K562 (cell line): ENCODE data around the gene PLEKHA1. TPM values are rescaled to one million over a fixed set of nuclear protein-coding genes. Genes with fewer than 3 reads are reported as not detected.

Experiments used
- ATAC-seq: fragments of 200-7000 bp; cut with Tn5 transposase; 3 replicates; pipeline ENCODE4 v1.9.1; 2020; ENCODE audit warnings: moderate library complexity
- BruUV-seq: library from RNA; stranded (reverse); fragments of 400-500 nt; replicated peaks from 2 replicates; lab custom pipeline; 2021; lab: Mats Ljungman, UMichigan
- CTCF ChIA-PET: fragments of 300-600 bp; formaldehyde crosslinking; extraction: SDS; loops from one replicate; lab custom pipeline; 2021; ENCODE audit warnings: low intra/inter-chr PET ratio; lab: Yijun Ruan, JAX
- POLR2A ChIA-PET: fragments of 300-600, 350-650 bp; sonication (Branson Sonifier 250); formaldehyde crosslinking; extraction: SDS; loops from one replicate; lab custom pipeline; 2021; ENCODE audit warnings: antibody characterized with exemption, inconsistent platforms; lab: Yijun Ruan, JAX
- DNase-seq, 4 experiments: peaks; one replicate each; pipeline versions ENCODE4 v3.0.0 to v3.0.0-alpha.2; 2011 to 2018; ENCODE audit warnings: low spot score in 3 of 4, mixed read lengths in 3 of 4; ENCODE audit errors: extremely low read depth in 1 of 4
- FAIRE-seq: peaks from 2 replicates; lab custom pipeline; 2011; peaks lifted over from hg19 to GRCh38; lab: Jason Lieb, UNC
- H2AFZ ChIP-seq: 2 replicates; pipeline ENCODE4 v1.6.0; 2011; ENCODE audit warnings: low read depth, low read length, control low read depth, inconsistent platforms
- H3K27ac ChIP-seq: fragments of 200-600 bp; 3 replicates; pipeline ENCODE4 v1.8.0; 2011; ENCODE audit warnings: low read depth, mild to moderate bottlenecking, control low read depth, inconsistent platforms, low read length, moderate library complexity, mixed read lengths; ENCODE audit errors: extremely low read depth
- H3K27me3 ChIP-seq, 2 experiments: fragments of 300-600 bp in 1 of 2; 2 replicates in 1 of 2; 3 replicates in 1 of 2; pipeline versions ENCODE4 v1.6.0 to v1.8.0; 2011; ENCODE audit warnings: inconsistent platforms in 2 of 2, low read length in 2 of 2, mild to moderate bottlenecking in 1 of 2, mixed read lengths in 1 of 2, moderate library complexity in 1 of 2; ENCODE audit not compliant: control insufficient read depth in 2 of 2, insufficient read depth in 2 of 2
- H3K36me3 ChIP-seq: fragments of 300-600 bp; 3 replicates; pipeline ENCODE4 v1.8.0; 2011; ENCODE audit warnings: mild to moderate bottlenecking, low read length, inconsistent platforms; ENCODE audit not compliant: control insufficient read depth, insufficient read depth
- H3K4me1 ChIP-seq, 2 experiments: fragments of 200-600 bp in 1 of 2; replicated peaks in 1 of 2; 2 replicates in 1 of 2; 3 replicates in 1 of 2; pipeline versions ENCODE4 v1.5.1 to v1.8.0; 2011; ENCODE audit warnings: inconsistent platforms in 2 of 2, low read length in 2 of 2, mild to moderate bottlenecking in 1 of 2, mixed read lengths in 1 of 2, moderate library complexity in 1 of 2; ENCODE audit not compliant: control insufficient read depth in 2 of 2, insufficient read depth in 2 of 2
- H3K4me2 ChIP-seq: 2 replicates; pipeline ENCODE4 v1.6.1; 2011; ENCODE audit warnings: low read length, control low read depth, inconsistent platforms, mixed read lengths; ENCODE audit not compliant: insufficient read depth
- H3K4me3 ChIP-seq: fragments of 200-600 bp; sonication (generic), shearing (Covaris generic); 2 replicates; pipeline ENCODE4 v1.5.1; 2016; ENCODE audit warnings: control low read depth, inconsistent platforms
- H3K79me2 ChIP-seq: fragments of 200-600 bp; 3 replicates; pipeline ENCODE4 v1.8.0; 2011; ENCODE audit warnings: low read length, inconsistent platforms; ENCODE audit not compliant: control insufficient read depth, insufficient read depth
- H3K9ac ChIP-seq, 2 experiments: 2 replicates each; pipeline versions ENCODE4 v1.6.0 to v1.6.1; 2011; ENCODE audit warnings: low read depth in 2 of 2, low read length in 2 of 2, control low read depth in 1 of 2, inconsistent platforms in 1 of 2, mild to moderate bottlenecking in 1 of 2, mixed read lengths in 1 of 2; ENCODE audit not compliant: insufficient read depth in 1 of 2
- H3K9me1 ChIP-seq: one replicate; pipeline ENCODE4 v1.6.0; 2011; ENCODE audit warnings: inconsistent platforms, mild to moderate bottlenecking, low read length, moderate library complexity; ENCODE audit not compliant: control insufficient read depth, insufficient read depth
- H3K9me3 ChIP-seq: replicated peaks from 2 replicates; pipeline ENCODE4 v1.5.1; 2011; ENCODE audit warnings: low read depth, low read length, inconsistent platforms; ENCODE audit not compliant: control insufficient read depth, insufficient read depth
- H4K20me1 ChIP-seq: replicated peaks from 2 replicates; pipeline ENCODE4 v1.6.1; 2011; ENCODE audit warnings: low read length, inconsistent platforms, mixed read lengths; ENCODE audit not compliant: control insufficient read depth, insufficient read depth
- BACH1 ChIP-seq: fragments of 200-800 bp; sonication (Bioruptor generic); IDR thresholded peaks from 2 replicates; pipeline ENCODE4 v1.6.1; 2016; ENCODE audit warnings: missing genetic modification characterization, missing compliant biosample characterization
- CLOCK ChIP-seq: fragments of 250-450 bp; sonication (Bioruptor Pico); IDR thresholded peaks from 2 replicates; pipeline ENCODE4 v1.4.0; 2020; ENCODE audit warnings: mild to moderate bottlenecking, moderate library complexity, borderline replicate concordance
- KLF13 ChIP-seq: fragments of 450-650 bp; IDR thresholded peaks from 2 replicates; pipeline ENCODE4 v1.6.1; 2016; ENCODE audit warnings: missing genetic modification characterization, low read depth, mild to moderate bottlenecking, missing compliant biosample characterization, moderate library complexity, borderline replicate concordance
- NUFIP1 ChIP-seq: fragments of 450-650 bp; IDR thresholded peaks from 2 replicates; pipeline ENCODE4 v1.6.1; 2018; ENCODE audit not compliant: partially characterized antibody
- PCBP2 ChIP-seq: fragments of 200-400 bp; formaldehyde crosslinking; IDR thresholded peaks from 2 replicates; pipeline ENCODE4 v1.6.1; 2018; ENCODE audit warnings: low read length, low read depth, mild to moderate bottlenecking, moderate library complexity; ENCODE audit not compliant: poor library complexity, severe bottlenecking
- PHB2 ChIP-seq: fragments of 450-650 bp; IDR thresholded peaks from 2 replicates; pipeline ENCODE4 v1.6.1; 2017; ENCODE audit warnings: low read depth
- PHF21A ChIP-seq: fragments of 450-650 bp; IDR thresholded peaks from 2 replicates; pipeline ENCODE4 v1.6.1; 2017; ENCODE audit warnings: low read depth, borderline replicate concordance
- ZBTB11 ChIP-seq, 3 experiments: fragments of 200-800 bp in 1 of 3; fragments of 250-450 bp in 1 of 3; fragments of 450-650 bp in 1 of 3; sonication (Bioruptor Pico) in 1 of 3; sonication (Bioruptor generic) in 1 of 3; formaldehyde crosslinking in 1 of 3; IDR thresholded peaks; 2 replicates each; pipeline versions ENCODE4 v1.6.1 to v1.8.0; 2016 to 2022; ENCODE audit warnings: mild to moderate bottlenecking in 2 of 3, missing genetic modification characterization in 2 of 3, missing compliant biosample characterization in 1 of 3, moderate library complexity in 1 of 3
- ZNF592 ChIP-seq: fragments of 450-650 bp; IDR thresholded peaks from 2 replicates; pipeline ENCODE4 v1.6.1; 2017; ENCODE audit warnings: antibody characterized with exemption, mild to moderate bottlenecking
- WGBS: fragments of 100-300 bp; shearing (Covaris generic); methylation state at CpG from one replicate; pipeline ENCODE4 v1.1.6; 2016; ENCODE audit warnings: low coverage, mixed read lengths; ENCODE audit not compliant: insufficient coverage; ENCODE audit errors: missing lambda C conversion rate; 5-methylcytosine and 5-hydroxymethylcytosine counted together
- in situ Hi-C: fragments of 300-500 bp; cut with MboI; formaldehyde crosslinking; loops from 4 replicates; pipeline ENCODE4 v1.15.0; 2018; ENCODE audit warnings: inconsistent platforms, mixed read lengths
- intact Hi-C: fragments of 100-400 bp; cut with micrococcal nuclease; formaldehyde crosslinking; loops from 2 replicates; pipeline ENCODE4 v1.14.2; 2022
- polyA plus RNA-seq, 8 experiments: library from polyadenylated mRNA; depleted of rRNA in 4 of 8; stranded (reverse) in 5 of 8; unstranded in 3 of 8; fragments of >200 nt; fragmentation: Nextera tagmentation in 2 of 8; fragmentation: Illumina TruSeq in 1 of 8; extraction: Ambion mirVana in 2 of 8; extraction: Trizol in 1 of 8; gene quantifications; 2 replicates each; pipeline versions ENCODE4 v1.2.1 to v1.2.3, GENCODE V29; 2011 to 2014; ENCODE audit warnings: inconsistent platforms in 1 of 8, missing spikeins in 1 of 8
- total RNA-seq, 7 experiments: library from RNA; depleted of rRNA in 6 of 7; stranded (reverse); fragments of >200 nt in 6 of 7; fragmentation: Illumina TruSeq in 2 of 7; extraction: Trizol in 2 of 7; gene quantifications; 2 replicates each; pipeline versions ENCODE4 v1.2.1 to v1.2.3, GENCODE V29; 2011 to 2021; ENCODE audit warnings: low replicate concordance in 1 of 7

The PLEKHA1 gene
- total and polyA plus RNA-seq, 9 of the 15 experiments (the other 6 are each of a cell fraction or from before 2014, with no cell fraction given) = 0.05 to 4.7 (median 1.0) TPM

- 17% methylated on average over 2 of the region's 2 CpGs for WGBS
- no peaks in the 10 kb centered on the region for H3K36me3 ChIP-seq
- no peak for FAIRE-seq
- TF ChIP-seq PHF21A (no peak), ZNF592 (no peak), KLF13 (tag) (no peak), PHB2 (no peak), NUFIP1 (no peak), BACH1 (tag) (no peak), CLOCK (CRISPR knock-in tag) (no peak), PCBP2 (no peak), ZBTB11 (CRISPR knock-in tag; IDR thresholded peaks at IDR 0.05) (no peak)
Measured at GRCh38 chr10:122424059-122424458, 49.6 kb downstream of the PLEKHA1 start.

More at GRCh38 chr10:122424059-122424458, 49.6 kb downstream of the PLEKHA1 start:
- H3K4me2 ChIP-seq = no peak overlapping the region
- ChIA-PET POLR2A (interaction anchor here (0.6 kb wide), 1 partner anchor 63 kb away, joined by 3 read pairs; no protein-coding TSS in a partner anchor), CTCF (no interaction called here)
- H3K79me2 ChIP-seq = no peaks in the 10 kb centered on the region
- no peak for DNase-seq
- intact Hi-C loops (no loop called here), in situ Hi-C loops (no loop called here)
- no peak overlapping the region for H2AFZ ChIP-seq
- H3K4me1 ChIP-seq = no peaks in the 10 kb centered on the region
- no peak overlapping the region for H3K27ac ChIP-seq
- H3K9ac ChIP-seq = no peak overlapping the region
- no peaks in the 10 kb centered on the region for H3K9me1 ChIP-seq
- BruUV-seq = no TSS peak
- no peaks in the 10 kb centered on the region for H4K20me1 ChIP-seq
- no peaks in the 10 kb centered on the region for H3K9me3 ChIP-seq
- no peak for ATAC-seq
- no peaks in the 10 kb centered on the region for H3K27me3 ChIP-seq
- H3K4me3 ChIP-seq = no peak overlapping the region
